GM19452 (cell line): ENCODE results near the gene CTSD.
"Not testable (repeated sequence)": the region's sequence is repeated elsewhere in the genome, so short reads cannot be mapped to it uniquely, and the experiment has no call there.

Source experiments
- ATAC-seq: cut with Tn5 transposase; IDR thresholded peaks from one replicate; pipeline ENCODE4 v1.9.1; 2021; ENCODE audit not compliant: unreplicated experiment

Gene CTSD

DNA sequence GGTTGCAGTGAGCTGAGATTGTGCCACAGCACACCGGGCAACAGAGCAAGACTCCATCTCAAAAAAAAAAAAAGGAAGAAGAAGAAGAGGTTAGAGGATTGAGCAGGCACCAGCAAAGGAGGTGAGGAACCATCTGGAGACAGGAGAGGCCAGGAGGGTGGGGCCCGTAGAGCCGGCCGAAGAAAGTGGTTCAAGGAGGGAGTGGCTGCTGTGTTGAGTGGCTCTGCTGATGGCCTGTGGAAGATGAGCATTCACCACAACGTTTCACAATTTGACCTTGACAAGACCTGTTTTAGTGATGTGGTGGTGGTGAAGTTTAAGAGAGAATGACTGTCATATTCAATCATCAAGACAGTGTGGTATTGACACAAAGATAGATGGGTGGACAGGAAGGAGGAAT, 6.8 kb upstream of the CTSD start:
- ATAC-seq: no peak

GRCh38 chr11:1770061-1770460, 6.3 kb upstream of the CTSD start:
- ATAC-seq: no peak

GRCh38 chr11:1769304-1769936, 5.7 kb upstream of the CTSD start:
- not testable (repeated sequence) for ATAC-seq

- no peak for ATAC-seq
Observed at GRCh38 chr11:1768141-1768469, 4.4 kb upstream of the CTSD start.

DNA sequence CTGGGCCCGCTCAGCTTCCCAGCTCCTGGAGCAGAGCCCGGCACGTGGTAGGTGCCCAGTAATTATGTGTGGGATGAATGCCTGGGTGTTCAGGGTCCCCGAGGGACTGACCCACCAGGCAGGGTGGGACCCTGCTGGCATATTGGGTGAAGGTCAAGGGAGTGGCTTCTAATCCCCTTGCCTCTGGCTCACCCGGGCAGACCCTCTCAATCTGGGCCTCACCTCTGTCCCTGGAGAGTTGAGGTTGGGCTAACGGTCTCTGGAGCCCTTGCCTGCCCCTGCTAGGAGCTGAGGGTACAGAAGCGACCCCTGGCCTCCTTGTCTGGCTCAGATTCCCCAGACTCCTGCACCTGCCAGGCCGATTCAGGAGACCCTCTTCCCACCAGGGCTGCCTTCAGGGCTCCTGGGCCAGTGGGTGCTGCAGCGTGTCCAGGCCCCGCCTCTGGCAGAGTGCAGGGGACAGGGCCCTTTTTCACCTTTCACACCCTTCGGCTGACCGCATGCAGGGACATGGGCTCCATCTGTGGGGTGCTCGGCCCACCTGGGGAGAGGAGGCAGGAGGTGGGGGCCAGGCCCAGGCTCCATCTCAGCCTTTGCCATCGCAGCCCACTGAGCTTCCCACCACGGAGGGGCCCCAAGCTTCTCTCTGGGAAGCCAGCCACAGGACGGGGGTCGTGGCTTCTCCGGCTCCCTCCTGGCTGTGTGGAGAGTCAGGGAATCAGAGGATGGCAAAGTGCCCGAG, 3.8 kb upstream of the CTSD start:
- ATAC-seq: no peak

DNA sequence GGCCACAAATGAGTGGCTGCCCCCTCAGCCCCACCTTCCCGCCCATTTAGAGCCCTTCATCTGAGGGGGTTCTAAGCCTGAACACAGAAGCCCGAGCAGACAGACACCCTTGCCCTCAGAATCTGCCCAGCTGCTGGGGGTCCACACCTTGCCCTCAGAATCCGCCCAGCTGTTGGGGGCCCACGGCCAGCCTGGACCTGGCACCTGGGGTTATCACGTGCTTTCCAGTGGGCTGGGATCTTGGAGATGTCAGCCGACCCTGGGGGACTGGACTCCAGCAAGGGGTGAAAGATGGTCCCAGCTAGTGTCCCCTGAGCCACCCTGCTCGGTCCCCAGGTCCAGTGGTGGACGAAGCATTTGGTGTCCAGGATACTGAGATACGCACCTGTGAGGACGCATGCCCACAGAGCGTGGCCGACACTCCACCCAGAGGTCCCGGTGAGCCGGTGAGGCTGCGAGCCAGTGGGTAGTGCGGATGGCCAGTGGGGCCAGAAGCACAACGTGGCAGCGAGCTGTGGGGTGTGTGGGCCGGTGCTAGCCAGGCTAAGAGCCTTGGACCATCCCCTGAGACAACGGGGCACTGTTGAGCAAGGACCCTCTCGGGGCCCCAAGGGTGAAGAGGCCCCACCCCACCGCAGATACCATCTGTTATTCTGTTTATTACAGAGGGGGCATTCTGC, 3.1 kb upstream of the CTSD start:
- ATAC-seq: no peak

DNA sequence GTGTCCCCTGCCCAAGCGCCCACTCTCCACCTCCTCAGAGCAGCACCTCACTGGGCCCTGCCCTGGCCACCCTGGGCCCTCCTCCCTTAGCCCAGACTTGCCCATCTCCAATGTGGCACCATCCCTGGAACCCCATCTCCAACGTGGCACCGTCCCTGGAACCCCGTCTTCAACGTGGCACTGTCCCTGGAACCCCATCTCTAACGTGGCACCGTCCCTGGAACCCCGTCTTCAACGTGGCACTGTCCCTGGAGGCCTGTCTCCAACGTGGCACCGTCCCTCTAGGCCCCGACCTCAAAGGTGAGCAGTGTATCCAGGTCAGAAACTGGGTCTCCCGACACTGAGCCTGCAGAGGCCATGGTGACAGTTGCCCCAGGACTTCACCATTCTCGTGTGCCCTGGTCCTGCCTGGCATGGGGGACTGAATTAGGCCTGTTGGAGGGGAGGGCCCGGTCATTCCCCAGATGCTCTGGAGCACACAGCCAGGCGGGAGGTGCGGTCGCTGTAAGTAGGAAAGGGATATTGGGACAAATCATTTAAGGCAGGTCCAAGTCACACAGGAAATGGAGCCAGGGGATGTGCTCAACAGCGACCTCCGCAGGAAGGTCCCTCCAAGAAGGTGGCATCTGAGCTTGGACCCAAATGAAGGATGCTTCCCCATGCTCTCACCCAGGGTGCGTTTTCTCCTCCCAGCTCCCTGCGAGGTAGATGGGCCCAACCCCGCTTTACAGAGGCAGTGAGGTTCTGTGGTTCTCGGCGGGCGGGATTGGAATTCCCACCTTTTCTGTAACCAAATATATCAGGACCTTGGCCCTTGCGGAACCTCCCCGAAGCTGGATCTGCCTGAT, 2.4 kb upstream of the CTSD start:
- ATAC-seq: no peak

GRCh38 chr11:1763336-1763795, 361 bp downstream of the CTSD start:
- peak; percentile 22 for ATAC-seq

GRCh38 chr11:1762537-1763302, 1.0 kb downstream of the CTSD start:
- ATAC-seq: no peak

- no peak for ATAC-seq
Observed at GRCh38 chr11:1761857-1762536, 1.7 kb downstream of the CTSD start.

- ATAC-seq: no peak
Observed at GRCh38 chr11:1761110-1761856, 2.4 kb downstream of the CTSD start.

DNA sequence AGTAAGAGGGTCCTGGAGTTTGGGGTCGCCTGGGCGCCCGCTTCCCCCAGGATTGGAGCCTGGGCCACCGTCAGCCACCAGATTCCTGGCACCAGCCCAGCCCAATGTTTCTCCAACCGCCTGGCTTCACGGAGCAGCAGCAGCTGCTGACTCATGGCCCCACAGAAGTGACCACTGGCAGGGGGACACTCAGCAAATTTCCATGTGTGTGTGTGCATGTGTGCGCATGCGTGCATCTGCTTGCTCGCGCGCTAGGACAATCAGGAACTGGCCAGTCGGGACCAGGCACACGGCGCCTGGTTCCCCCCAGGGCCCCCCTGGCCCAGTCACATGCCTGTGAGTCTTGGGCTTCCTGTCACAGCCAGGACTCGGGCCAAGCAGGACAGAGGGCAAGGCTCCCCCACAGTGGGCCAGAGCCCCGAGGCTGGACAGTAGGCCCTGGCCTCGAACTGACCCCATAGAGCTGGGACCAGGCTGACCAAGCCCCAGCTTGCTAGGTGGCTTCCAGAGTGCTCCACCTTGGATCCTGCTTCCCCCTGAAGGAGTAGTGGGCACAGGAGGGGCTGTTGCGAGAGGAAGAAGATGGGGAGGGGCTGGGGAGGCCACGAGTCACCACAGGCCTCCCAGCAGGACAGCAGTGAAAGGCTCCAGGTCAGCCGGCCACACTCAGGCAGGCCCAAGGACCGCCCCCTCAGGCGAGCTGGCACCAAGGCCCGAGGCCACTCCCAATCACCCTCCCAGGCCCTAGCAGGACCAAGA, 3.2 kb downstream of the CTSD start:
- ATAC-seq: no peak

- ATAC-seq: no peak
Observed at GRCh38 chr11:1759851-1760220, 3.9 kb downstream of the CTSD start.

GRCh38 chr11:1759151-1759850, 4.4 kb downstream of the CTSD start:
- no peak for ATAC-seq

DNA sequence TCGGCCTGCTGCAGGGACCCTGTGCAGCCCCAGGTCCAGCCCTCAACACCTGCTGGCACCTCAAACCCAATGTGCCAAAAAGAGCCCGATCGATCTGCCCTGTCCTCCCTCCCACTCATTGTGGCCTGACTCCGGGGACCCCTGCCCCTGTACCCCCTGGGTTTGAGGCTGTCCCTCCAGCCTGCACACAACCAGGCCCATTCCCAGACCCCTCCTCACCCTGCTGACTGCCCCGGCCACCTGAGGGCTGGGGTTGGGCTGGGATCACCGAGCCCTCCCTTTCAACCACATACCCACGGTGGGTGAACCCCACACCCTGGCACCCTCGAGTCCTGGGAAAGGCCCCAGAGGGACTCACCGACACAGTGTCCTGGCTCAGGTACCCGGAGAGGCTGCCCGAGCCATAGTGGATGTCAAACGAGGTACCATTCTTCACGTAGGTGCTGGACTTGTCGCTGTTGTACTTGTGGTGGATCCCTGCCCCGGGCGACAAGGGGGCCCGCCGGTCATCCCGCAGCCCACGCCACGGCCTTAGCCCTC, 5.0 kb downstream of the CTSD start:
- no peak for ATAC-seq

- ATAC-seq: no peak
Observed at GRCh38 chr11:1757861-1758610, 5.7 kb downstream of the CTSD start.
